GM19324 (cell line): ENCODE data around the gene WBP2.
A peak's percentile ranks its signal among the peaks of the same experiment; 100 is the strongest.

Experiments used
- ATAC-seq: cut with Tn5 transposase; IDR thresholded peaks from one replicate; pipeline ENCODE4 v1.9.1; 2021; ENCODE audit warnings: mild to moderate bottlenecking, moderate library complexity; ENCODE audit not compliant: unreplicated experiment, low FRiP score

WBP2 gene

DNA sequence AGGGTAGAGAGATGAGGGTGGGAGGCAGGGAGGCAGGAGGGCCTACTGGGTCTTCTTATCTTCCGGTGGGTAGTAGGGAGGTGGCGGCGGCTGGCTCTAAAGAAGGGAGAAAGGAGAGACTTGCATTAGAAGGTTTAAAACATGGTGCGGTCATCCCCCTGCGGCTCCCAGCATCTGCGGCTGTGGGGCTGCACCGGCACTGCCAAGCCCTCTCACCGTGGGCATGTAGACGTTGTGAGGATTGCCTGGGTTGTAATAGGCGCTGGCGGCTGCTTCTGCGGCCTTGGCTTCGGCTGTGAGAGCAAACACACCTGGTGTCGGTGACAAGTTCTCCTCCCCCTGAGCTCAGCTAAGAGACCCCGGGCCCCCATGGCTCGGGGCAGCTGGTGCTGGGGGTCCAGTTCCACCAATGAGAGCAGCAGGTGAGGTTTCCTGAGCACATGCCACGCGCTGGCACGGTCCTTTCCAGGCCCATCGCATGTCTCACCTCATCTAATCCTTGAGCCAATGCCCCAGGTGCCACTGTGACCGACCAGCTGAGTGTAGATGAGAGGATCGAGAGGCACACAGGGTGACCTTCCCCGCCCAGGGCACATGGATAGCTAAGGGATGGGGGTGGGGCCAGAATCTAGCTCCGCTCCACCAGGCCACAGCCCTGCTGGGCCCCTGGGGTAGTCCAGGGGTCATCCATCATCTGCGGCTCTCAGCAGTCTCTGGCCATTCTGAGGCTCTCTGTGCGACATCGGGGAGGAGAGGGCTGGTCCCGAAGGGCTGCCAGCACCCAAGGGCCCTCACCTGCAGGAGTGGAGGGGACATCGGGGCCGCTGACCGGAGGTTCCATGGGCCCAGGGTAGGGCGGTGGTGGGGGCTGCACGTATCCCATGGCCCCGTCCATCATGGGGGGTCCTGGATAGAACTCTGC is 8.2 kb downstream of the WBP2 start:
- ATAC-seq: no peak

- ATAC-seq: no peak
Observed at GRCh38 chr17:75845933-75846691, 9.0 kb downstream of the WBP2 start.

- peak; percentile 44 for ATAC-seq
Observed at GRCh38 chr17:75845058-75845711, 9.9 kb downstream of the WBP2 start.

- ATAC-seq: no peak
Observed at GRCh38 chr17:75844530-75845057, 10.5 kb downstream of the WBP2 start.

DNA sequence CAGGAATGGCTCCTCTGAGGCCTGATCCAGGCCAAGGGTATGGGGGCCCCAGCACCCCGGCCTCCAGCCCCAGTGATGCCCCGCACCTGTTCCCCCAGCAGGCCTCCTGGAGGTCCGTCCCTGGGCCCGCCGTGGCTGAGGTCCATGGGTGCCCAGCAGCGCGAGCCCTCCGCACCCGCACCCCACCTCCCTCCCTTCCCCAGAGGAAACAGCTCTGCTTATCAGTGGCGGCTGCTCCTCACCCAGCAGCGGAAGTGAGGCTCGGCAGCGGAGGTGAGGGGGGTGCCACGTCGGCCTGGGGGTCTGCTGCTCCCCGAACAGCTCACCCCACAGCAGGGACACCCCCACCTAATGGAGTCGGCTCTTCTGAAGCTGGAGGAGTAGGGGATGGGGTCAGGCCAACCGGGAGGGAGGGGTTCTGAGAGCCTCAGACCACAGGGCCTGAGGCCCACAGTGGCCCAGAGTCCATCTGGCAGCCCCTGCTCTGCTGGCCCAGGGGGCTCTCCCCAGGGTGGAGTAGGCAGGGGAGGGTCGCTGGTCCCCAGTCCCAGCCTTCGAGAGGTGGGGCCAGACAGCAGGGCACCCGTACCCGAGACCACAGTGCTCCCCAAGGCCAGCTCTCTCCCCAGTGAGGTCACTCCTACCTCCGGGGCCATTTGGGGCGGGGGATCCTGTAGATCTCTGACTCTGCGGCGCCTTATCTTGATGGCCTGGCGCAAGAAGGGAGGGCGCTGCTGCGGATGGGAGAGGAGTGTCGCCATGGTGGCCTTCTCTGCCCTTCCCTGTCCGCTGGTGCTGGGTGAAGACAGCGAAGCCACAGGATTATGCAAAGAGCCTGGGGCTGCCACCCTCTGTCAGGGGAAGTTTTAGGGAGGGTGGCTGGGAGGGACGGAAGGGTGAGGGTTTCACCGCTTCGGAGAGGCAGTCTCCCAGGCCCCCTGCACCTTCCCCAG is 11.3 kb downstream of the WBP2 start, which contains the start of gene UNC13D:
Gene UNC13D (minus strand): TSS at position 828 of the 953 bp plus-strand sequence. CDS start 67 bp downstream, at position 761.
- ATAC-seq: no peak

DNA sequence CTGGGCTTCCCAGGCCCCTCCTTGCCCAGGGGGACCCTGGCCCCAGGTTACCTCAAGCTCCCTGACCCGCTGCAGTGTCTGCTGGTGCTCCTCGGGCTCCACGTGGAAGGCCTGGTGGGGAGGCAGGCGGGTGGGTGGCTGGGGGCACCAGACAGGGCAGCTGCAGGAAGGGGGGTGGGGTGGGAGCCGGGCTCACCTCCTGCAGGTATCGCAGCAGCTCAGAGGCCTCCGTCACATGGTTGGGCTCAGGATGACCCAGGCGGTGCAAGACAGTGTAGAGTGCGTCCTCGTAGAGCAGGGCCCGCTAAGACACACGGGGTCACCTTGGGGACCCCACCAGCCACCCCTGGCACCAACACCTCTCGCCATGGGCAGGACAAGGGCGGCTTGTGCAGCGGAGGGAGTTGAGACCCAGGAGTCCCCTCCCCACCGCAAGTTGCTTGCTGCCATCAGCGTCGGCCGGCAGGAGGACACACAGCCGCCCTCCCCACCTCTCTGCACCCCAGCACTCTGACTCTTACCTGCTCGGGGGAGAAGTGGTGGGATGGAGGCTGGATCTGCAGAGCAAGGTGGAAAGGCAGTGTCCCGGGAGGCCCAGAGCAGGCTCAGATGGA is 12.1 kb downstream of the WBP2 start:
- no peak for ATAC-seq

DNA sequence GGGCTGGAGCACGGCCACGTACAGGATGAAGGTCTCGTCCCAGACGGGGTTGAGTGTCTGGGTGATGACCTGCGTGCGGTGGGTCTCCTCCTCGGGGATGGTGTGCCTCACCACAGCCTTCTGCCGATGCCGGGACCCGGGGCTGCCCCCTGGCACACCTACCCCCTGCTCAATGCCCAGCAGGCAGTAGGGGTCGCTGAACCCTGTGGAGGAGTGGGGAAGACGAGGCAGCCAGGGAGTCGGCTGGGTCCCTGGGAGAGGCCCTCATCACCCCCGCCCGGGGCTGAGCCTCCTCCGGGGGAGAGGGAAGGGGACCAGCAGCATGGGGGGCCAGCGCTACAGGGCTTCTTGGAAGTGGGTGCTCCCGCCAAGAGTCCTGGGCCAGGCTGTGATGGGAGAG is 12.7 kb downstream of the WBP2 start:
- ATAC-seq: no peak

GRCh38 chr17:75840799-75841164 is 14.4 kb downstream of the WBP2 start:
- ATAC-seq: no peak

GRCh38 chr17:75839942-75840798 is 15.0 kb downstream of the WBP2 start:
- no peak for ATAC-seq

DNA sequence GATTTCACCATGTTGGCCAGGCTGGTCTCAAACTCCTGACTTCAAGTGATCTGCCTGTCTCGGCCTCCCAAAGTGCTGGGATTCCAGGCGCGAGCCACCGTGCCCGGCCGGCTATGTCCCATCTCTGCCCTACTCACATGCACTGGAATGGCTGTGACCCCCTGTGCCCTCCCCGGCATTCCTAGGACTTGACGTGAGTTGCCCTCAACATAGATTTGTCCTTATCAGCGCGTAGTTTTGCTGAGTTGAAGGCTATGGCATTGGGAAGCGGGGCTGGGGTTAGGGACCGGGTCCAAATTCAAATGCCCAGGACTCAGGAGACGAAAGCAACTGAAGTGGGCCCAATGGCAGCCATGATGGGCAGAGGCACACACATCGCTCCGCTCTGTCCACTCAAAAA is 16.7 kb downstream of the WBP2 start:
- ATAC-seq: no peak

DNA sequence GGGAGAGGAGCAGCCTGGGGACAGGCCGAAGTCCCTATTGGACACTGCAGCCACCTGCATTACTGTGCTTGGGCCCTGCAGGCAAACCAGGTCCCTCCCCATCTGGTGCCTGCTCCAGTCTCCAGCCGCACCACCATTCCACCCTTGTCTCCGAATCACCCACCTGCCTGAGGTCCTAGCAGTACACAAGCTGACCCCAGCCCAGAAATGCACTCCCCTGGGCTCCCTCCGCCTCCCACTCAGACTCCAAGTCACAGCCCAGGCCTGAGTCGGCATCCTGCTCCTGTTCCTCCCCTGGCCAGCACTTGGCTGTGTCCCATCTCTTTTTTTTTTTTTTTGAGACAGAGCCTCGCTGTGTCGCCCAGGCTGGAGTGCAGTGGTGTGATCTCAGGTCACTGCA is 17.2 kb downstream of the WBP2 start:
- ATAC-seq: no peak

DNA sequence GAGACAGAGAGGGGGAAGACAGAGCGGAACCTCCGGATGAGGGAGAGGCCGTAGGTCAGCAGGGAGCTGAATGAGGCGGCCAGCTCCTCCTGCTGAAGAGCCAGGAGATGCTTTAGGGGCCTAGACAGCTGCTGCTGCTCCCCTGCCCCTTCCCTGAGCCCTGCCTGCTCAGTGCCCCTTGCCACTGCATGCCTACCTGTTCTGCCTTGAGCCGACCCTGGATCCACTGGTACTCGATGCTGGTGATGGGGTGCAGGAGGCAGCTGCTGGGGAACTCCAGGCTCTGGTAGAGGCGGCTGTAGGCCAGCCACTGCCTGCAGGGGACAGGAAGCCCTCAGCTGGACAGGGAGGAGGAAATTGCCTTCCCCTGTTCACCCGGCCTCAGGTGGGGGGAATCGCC is 18.5 kb downstream of the WBP2 start:
- ATAC-seq: no peak

DNA sequence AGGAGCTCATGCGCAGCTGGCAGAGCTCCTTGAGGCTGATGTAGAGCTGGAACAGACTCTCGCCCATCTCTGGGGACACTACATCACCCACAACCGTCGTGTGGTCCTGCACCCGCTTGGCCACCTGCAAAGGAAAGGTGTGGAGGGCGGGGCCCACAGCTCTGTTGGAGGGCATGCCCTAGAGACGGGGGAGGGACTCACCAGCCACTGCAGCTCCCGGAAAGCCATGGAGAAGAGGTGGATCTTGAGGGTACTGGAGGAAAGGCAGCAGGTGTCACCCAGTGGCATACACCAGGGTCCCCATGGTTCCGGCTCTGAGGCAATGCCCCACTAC is 19.5 kb downstream of the WBP2 start:
- no peak for ATAC-seq

GRCh38 chr17:75834928-75835653 is 20.0 kb downstream of the WBP2 start:
- ATAC-seq: no peak

DNA sequence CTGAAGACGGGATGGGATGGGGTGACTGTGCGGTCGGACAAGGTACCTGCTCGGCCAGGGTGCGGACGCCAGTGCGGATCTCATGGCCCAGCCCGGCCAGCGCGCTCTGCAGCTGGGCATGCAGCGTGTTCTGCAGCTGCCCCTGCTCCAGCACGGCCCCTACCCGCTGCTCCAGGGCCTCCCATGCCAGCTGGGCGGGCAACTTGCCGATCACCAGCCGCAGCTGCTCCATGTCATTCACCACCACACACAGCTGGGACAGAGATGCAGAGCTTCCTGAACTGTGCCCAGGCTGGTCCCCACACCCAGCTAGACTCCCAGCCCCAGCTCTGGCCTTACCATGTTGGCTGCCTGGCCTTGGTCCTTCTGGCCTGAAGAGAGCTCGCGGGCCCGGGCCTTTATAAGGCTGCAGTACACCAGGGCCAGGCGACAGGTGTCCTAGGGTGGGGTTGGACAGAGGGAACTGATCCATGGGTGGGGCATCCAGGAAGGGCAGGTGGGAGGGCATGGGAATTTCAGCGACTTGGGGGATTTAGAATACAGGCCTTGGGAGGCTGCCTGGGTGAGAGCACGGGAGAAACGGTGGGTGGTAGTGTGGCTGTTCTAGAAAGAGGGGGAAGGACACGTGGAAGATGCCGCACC is 20.7 kb downstream of the WBP2 start:
- ATAC-seq: no peak

DNA sequence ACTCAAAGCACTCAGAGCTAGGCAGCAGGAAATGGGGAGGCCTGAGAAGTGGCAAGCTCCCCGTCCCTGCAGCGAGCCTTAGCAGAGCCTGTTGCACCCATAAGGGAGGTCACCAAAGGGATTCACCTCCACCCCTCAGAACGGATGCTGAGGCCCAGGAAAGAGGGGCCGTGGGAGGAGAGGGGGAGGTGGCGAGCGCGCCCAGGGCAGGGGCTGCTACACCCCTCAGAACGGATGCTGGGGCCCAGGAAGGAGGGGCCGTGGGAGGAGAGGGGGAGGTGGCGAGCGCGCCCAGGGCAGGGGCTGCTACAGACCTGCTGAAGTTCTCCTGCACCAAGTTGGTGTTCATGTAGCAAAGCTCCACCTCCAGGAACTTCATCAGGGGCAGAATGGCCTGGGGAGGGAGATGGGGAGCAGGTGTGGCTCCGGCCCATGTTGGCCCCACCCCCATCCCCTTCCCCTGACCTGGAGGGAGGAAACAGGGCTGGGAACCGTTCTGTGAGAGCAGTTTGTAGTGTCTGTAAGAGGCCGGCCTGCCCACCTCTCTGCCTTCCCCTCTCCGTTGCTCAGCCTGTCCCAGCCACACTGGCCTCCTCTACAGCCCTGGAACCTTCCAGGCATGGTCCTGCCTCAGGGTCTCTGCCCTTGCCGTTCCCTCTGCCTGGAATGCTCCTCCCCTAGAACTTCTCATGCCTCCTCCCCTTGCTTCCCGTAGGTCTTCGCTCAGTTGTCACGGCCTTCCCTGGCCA is 22.3 kb downstream of the WBP2 start:
- no peak for ATAC-seq

DNA sequence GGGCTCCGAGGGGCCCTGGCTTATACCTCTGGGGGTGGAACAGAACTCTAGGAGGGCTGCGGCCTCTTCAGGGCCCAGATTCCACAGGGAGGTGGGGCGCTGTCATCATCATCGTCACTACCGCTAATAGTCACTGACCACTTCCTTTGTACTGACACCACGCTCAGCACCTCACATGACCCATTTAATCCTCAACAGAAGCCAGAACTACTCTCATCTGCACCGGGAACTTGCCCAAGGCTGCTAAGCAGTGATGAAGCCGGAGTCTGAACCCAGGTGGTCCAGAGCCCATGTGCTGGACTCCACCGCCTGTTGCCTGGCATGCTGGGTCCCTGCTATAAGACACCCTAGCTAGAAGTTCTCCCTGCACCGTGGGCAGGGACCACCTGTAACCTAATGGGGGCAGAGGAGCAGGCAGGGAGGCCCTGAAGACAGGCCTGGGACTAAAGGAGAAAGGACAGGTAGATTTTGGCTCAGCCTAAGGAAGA is 22.9 kb downstream of the WBP2 start:
- ATAC-seq: no peak
